Left lobe of liver (tissue), 2 donors: Measurements from ENCODE around the gene FHIT. TPM values are rescaled to one million over a fixed set of nuclear protein-coding genes. Genes with fewer than 3 reads are reported as not detected.
A peak's percentile ranks its signal among the peaks of the same experiment; 100 is the strongest.

ENCODE experiments used
- ATAC-seq: fragments of 200-7000 bp; cut with Tn5 transposase; one replicate; pipeline ENCODE4 v1.9.1; 2020; ENCODE audit warnings: mild to moderate bottlenecking, moderate library complexity
- DNase-seq: peaks from one replicate; pipeline ENCODE4 v3.0.0-alpha.2; 2020; ENCODE audit warnings: low spot score
- total RNA-seq: library from RNA; stranded (reverse); gene quantifications from one replicate; pipeline ENCODE4 v1.2.1, GENCODE V29; 2021
- donor health status: DM: no; HTN: no; CAD: no; lungs with moderate emphysema.
- donor health status: DM: no; HTN: yes; CAD: no.

The FHIT gene
- total RNA-seq, 1 donor from 2014 or later, result 5.1 TPM

- ATAC-seq (no peak), DNase-seq (no peak)
Observed at GRCh38 chr3:59772416-59773408, 1478.5 kb downstream of the FHIT start.

GRCh38 chr3:59771768-59772181, 1479.5 kb downstream of the FHIT start:
- ATAC-seq, result no peak

GRCh38 chr3:59769127-59769750, 1482.0 kb downstream of the FHIT start:
- DNase-seq (no peak), ATAC-seq (no peak)

More at GRCh38 chr3:59771768-59772181, 1479.5 kb downstream of the FHIT start:
- no peak for DNase-seq

- DNase-seq, result no peak
- ATAC-seq, result no peak
Observed at GRCh38 chr3:59766200-59766872, 1484.9 kb downstream of the FHIT start.

- ATAC-seq, result no peak
Observed at GRCh38 chr3:59764171-59764570, 1487.1 kb downstream of the FHIT start.

GRCh38 chr3:59762941-59763340, 1488.3 kb downstream of the FHIT start:
- no peak for ATAC-seq
- DNase-seq, result no peak

More at GRCh38 chr3:59764171-59764570, 1487.1 kb downstream of the FHIT start:
- DNase-seq, result no peak

- ATAC-seq (peak; percentile 94), DNase-seq (peak; percentile 61)
Observed at GRCh38 chr3:59759298-59760031, 1491.8 kb downstream of the FHIT start.

- DNase-seq, result no peak
- no peak for ATAC-seq
Observed at GRCh38 chr3:59758672-59759071, 1492.6 kb downstream of the FHIT start.

- ATAC-seq (no peak), DNase-seq (no peak)
Observed at GRCh38 chr3:59756934-59757333, 1494.3 kb downstream of the FHIT start.

GRCh38 chr3:59754456-59755129, 1496.7 kb downstream of the FHIT start:
- DNase-seq (no peak), ATAC-seq (no peak)

- ATAC-seq, result no peak
- DNase-seq, result no peak
Observed at GRCh38 chr3:59753808-59754450, 1497.3 kb downstream of the FHIT start.

- ATAC-seq (no peak), DNase-seq (no peak)
Observed at GRCh38 chr3:59752925-59753324, 1498.3 kb downstream of the FHIT start.

GRCh38 chr3:59751606-59752005, 1499.6 kb downstream of the FHIT start:
- ATAC-seq (no peak), DNase-seq (no peak)

GRCh38 chr3:59750391-59750790, 1500.9 kb downstream of the FHIT start:
- ATAC-seq, result no peak

GRCh38 chr3:59749291-59749690, 1502.0 kb downstream of the FHIT start:
- ATAC-seq (no peak), DNase-seq (no peak)

More at GRCh38 chr3:59750391-59750790, 1500.9 kb downstream of the FHIT start:
- DNase-seq, result no peak

GRCh38 chr3:59746585-59746984, 1504.7 kb downstream of the FHIT start:
- ATAC-seq (no peak), DNase-seq (no peak)

GRCh38 chr3:59737241-59737640, 1514.0 kb downstream of the FHIT start:
- DNase-seq (no peak), ATAC-seq (no peak)

GRCh38 chr3:59734061-59734460, 1517.2 kb downstream of the FHIT start:
- ATAC-seq, result no peak
- no peak for DNase-seq

- DNase-seq (no peak), ATAC-seq (no peak)
Observed at GRCh38 chr3:59733041-59733809, 1518.0 kb downstream of the FHIT start.
